HEK293 (cell line): ENCODE data around the gene NSUN6.

ENCODE experiments used
- CTCF ChIP-seq: fragments of 450-650 bp; formaldehyde crosslinking; IDR thresholded peaks from 2 replicates; pipeline ENCODE4 v1.5.1; 2016; ENCODE audit warnings: missing biosample characterization, missing genetic modification characterization
- EGR2 ChIP-seq: fragments of 450-650 bp; formaldehyde crosslinking; IDR thresholded peaks from 2 replicates; pipeline ENCODE4 v1.5.1; 2016; ENCODE audit warnings: low read depth, missing biosample characterization, missing genetic modification characterization
- GFI1B ChIP-seq: fragments of 450-650 bp; formaldehyde crosslinking; IDR thresholded peaks from 2 replicates; pipeline ENCODE4 v1.5.1; 2016; ENCODE audit warnings: missing biosample characterization, missing genetic modification characterization
- PBX3 ChIP-seq: sonication (generic); formaldehyde crosslinking; IDR thresholded peaks from 2 replicates; pipeline ENCODE4 v1.8.1; 2022; ENCODE audit warnings: mild to moderate bottlenecking, moderate library complexity, missing genetic modification reagents
- SP2 ChIP-seq: fragments of 450-650 bp; formaldehyde crosslinking; IDR thresholded peaks from 2 replicates; pipeline ENCODE4 v1.5.1; 2016; ENCODE audit warnings: missing biosample characterization, missing genetic modification characterization
- YY1 ChIP-seq: fragments of 450-650 bp; formaldehyde crosslinking; IDR thresholded peaks from 2 replicates; pipeline ENCODE4 v1.5.1; 2018; ENCODE audit warnings: missing biosample characterization, missing genetic modification characterization
- ZBTB20 ChIP-seq: fragments of 450-650 bp; formaldehyde crosslinking; IDR thresholded peaks from 2 replicates; pipeline ENCODE4 v1.5.1; 2016; ENCODE audit warnings: missing biosample characterization, missing genetic modification characterization
- ZNF274 ChIP-seq, 2 experiments: fragments of 200-500 bp in 1 of 2; fragments of 450-650 bp in 1 of 2; sonication (Bioruptor generic) in 1 of 2; formaldehyde crosslinking in 1 of 2; IDR thresholded peaks; 2 replicates each; pipeline versions ENCODE4 v1.5.1 to v1.6.1; 2014 to 2016; ENCODE audit warnings: borderline replicate concordance in 1 of 2, inconsistent platforms in 1 of 2, low read length in 1 of 2, missing biosample characterization in 1 of 2, missing genetic modification characterization in 1 of 2
- ZNF513 ChIP-seq: fragments of 450-650 bp; IDR thresholded peaks from 2 replicates; pipeline ENCODE4 v1.5.1; 2018; ENCODE audit warnings: missing biosample characterization, missing genetic modification characterization
- ZNF768 ChIP-seq: fragments of 450-650 bp; formaldehyde crosslinking; IDR thresholded peaks from 2 replicates; pipeline ENCODE4 v1.5.1; 2018; ENCODE audit warnings: missing biosample characterization, mild to moderate bottlenecking, missing genetic modification characterization
- ZNF785 ChIP-seq: fragments of 450-650 bp; formaldehyde crosslinking; IDR thresholded peaks from 2 replicates; pipeline ENCODE4 v1.5.1; 2016; ENCODE audit warnings: missing biosample characterization, missing genetic modification characterization

- TF ChIP-seq ZBTB20: no peak
- TF ChIP-seq ZNF785: no peak
- TF ChIP-seq CTCF (tag by site-specific recombination): no peak
- TF ChIP-seq ZNF274 (IDR thresholded peaks at IDR 0.05; ENCODE audit: low read length): no peak
- no peak for TF ChIP-seq ZNF274 (tag by site-specific recombination; IDR thresholded peaks at IDR 0.05; ENCODE audit: borderline replicate concordance)
- TF ChIP-seq GFI1B (tag by site-specific recombination): no peak
- no peak for TF ChIP-seq ZNF513
- TF ChIP-seq PBX3 (CRISPR knock-in tag): no peak
- no peak for TF ChIP-seq ZNF768 (tag by site-specific recombination)
- no peak for TF ChIP-seq SP2 (tag by site-specific recombination)
- no peak for TF ChIP-seq YY1 (tag by site-specific recombination)
- no peak for TF ChIP-seq EGR2 (tag by site-specific recombination)
These were observed 886 bp downstream of the NSUN6 start for GRCh38 chr10:18650404-18650997.
